Stimulated activated CD8-positive, alpha-beta memory T cell treated with anti-CD3 and anti-CD28 coated beads, Interleukin-15, amount 100 ng/mL, for 48 hours (primary cell): Measurements from ENCODE around the gene PCYT1A.
A peak's percentile ranks its signal among the peaks of the same experiment; 100 is the strongest.
"Not testable (repeated sequence)": the region's sequence is repeated elsewhere in the genome, so short reads cannot be mapped to it uniquely, and the experiment has no call there.

Source experiments
- DNase-seq, 2 donors: peaks; one replicate each; pipeline ENCODE4 v3.0.0-alpha.2; 2020; ENCODE audit warnings: low read depth in 2 of 2

Gene PCYT1A

DNA sequence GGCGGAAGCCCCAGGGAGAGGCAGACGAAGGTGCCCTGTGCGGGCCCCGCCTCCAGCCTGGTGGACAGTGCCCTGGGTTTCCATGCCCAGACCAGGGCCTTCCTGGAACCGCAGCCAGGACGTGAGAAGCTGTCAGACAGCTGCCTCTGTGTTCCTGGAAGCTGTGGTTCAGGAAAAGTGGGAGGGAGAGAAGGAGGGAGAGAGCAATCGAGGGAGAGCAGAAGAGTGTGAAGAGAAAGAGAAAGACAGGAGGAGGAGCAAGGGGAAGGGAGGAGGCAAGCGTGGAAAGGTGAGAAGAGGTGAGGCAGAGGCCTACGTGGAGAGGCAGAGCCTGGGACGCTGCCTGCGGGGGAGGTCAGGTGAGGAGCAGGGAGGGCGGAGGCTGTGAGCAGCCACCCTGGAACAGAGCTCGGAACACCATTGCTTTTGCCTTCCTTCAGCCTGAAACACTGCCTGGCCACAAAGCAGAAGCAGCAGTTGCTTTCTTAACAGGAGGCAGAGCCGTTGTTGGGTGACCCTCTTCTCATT lies 94.9 kb downstream of the PCYT1A start:
- no peak for DNase-seq

DNA sequence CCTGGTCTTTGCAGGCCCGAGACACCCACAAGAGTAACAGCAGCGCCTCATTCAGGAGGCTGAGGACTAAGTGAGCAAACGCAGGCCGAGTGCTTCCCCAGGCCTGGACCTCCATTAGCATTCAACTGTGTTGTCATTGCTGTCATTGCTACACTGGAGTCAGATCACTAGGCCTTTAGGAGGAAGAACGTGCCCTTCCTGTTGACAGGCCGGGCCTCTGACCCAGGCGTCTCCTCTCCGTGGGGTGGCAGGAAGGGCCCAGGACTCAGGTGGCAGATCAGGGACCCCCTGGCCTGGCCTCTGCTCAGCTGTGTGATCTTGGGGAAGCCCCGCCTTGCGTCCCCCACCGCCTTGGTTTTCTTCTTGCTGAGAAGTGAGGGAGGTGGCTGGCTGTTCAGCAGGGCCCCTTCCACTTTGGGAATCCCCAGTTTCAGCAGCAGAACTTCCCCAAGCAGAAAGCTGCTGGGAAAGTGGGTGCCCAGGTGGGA lies 95.4 kb downstream of the PCYT1A start:
- peak in 1 of 2 donors; percentile 52 for DNase-seq

DNA sequence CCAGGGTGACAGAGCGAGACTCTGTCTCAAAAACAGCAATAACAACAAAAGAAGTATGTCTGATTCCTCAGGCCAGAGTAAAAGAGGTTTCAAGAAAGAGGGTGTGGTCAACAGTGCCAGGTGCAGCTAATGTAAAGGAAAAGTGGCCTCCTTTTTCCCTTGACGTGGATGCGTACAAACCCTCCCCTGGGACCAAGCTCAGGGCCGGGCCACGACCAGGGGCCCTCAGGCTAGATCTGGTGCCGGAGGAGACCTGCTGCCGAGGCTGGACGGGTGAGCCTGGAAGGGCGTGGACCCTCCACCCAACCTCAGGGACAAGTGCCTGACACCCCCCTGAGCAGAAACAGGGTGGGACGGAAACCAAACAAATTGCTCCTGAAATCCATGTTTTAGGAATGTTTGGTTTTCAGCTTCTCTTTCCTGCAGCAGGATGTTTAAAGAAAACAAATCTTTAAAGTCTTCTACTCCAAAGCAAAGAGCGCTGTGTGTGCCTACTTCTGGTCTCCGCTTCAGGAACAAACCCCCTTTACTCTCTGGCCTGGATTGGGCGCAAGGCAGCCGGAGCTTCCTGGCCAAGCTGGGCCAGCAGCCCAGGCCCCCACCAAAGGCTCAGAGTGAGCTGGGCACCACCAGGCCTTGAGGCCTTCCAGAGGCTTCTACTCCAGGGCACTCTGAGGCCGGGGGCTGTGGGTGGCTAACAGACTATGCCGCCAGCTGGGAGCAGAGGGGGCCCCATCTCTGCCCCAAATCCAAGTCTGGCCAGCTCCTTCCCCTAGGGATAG lies 97.8 kb downstream of the PCYT1A start:
- DNase-seq: no peak

DNA sequence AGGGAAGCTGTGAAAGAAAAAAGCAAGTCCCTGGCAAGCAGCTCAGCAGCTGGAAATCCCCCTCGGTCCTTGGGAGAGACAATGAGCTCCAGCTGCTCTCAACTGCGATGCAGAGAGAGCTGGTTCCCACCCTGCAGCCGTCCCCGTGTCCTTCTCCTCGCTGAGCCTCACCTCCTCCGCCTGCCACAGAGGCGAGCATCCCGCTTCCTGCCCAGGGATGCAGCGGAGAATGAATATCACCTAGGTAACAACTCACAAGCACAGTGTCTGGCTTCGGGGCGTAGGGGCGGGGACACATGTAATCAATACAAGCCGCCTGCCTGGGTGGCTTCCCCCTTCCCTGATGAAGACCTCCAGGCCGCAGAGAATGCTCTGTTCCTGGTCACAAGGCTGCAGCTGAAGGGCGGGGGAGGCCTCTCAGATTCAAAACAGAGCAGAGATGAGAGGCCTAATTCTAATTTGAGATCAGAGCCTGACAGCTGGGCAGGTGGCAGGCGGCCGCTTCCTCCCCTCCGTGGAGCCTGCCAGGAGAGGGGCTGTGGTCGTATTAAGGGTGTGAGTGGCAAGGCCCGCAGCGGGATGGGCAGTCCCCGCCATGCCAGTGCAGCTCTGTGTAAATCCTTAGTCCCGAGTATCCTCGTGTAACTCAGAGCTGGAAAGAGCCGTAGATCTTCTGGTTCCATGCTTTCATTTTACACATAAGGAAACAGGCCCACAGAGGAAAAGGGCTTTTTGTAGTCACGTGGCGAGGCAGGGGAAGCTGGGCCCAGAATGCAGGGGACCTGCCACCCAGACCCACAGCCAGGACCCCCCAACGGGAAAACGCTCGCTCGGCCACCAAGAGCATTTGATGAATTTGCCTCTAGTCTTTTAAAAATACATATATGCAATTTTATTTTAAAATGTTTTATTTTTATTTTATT lies 100.6 kb downstream of the PCYT1A start:
- no peak for DNase-seq

DNA sequence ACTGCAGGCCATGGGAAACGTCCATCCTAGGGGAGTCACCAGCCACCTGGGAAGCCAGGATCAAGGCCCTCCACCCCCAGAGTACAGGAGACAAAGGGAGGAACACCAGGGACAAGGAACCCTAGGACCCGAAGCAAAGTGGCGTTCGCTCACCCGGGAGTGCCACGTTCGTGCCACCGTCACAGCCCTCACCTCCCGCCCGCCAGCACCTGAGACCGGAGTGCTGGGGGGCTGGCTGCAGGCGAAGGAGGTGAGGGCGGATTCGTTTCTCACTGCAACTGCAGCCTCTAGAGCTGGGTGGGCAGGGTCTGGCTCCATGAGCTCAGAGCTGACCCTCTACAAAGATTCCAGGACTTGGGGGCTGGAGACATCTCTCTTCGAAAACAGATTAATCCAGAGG lies 102.6 kb downstream of the PCYT1A start:
- DNase-seq: no peak

DNA sequence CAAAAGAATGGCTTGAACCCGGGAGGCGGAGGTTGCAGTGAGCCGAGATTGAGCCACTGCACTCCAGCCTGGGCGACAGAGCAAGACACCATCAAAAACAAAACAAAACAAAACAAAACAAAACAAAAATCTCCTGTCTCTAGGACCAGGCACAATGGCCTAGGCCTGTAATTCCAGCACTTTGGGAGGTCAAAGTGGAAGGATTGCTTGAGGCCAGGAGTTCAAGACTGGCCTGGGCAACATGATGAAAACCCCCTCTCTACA lies 103.4 kb downstream of the PCYT1A start:
- not testable (repeated sequence) for DNase-seq

DNA sequence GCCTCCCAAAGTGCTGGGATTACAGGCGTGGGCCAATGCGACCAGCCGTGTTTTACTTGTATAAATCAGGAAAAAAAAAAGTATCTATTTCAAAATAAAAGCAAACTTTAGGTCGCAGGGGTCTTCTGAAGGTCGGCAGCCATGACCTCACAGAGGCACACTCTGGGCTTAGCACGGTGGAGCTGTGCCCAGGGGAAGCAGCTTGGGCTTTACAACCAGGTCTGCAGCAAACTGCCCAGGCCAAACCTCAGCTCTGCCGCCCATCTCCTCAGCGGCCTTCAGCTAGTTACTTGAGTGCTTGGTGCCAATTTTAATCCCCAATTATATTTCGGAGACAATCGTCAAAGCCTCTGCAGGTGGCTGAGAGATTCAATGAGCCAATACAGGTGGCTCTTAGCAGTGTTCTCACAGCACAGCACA lies 106.4 kb downstream of the PCYT1A start:
- no peak for DNase-seq

DNA sequence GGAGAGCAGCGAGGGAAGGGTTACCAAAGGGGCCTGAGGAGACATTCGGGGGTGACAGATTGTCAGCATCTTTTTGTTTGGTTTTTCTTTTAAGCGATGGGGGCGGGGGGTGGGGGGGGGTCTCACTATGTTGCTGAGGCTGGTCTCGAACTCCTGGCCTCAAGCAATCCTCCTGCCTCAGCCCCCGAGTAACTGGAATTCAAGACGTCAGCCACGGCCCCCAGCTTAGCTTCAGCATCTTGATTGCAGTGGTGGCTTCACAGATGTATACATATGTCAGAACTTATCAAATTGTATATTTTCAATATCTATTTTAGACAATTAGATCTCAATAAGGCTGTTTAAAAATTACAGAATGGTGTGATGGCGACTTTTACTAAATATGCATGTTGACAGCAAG lies 107.2 kb downstream of the PCYT1A start:
- no peak for DNase-seq
